ENCODE measurements around the gene CNGB1. TPM values are rescaled to one million over a fixed set of nuclear protein-coding genes. Genes with fewer than 3 reads are reported as not detected.

The CNGB1 gene
- total and polyA plus RNA-seq, 4 donors = not detected

GRCh38 chr16:57892041-57892440 lies 78.9 kb downstream of the CNGB1 start:
- H3K9me3 ChIP-seq (ENCODE audit: control insufficient read depth, low read length) = no peaks in the 10 kb centered on the region
- H3K4me1 ChIP-seq (ENCODE audit: control insufficient read depth in 1 of 2, insufficient read depth in 2 of 2, low read length in 2 of 2) = no peaks in the 10 kb centered on the region
- ATAC-seq (ENCODE audit: low FRiP score) (no peak), DNase-seq (no peak)
- no peak overlapping the region for H3K4me3 ChIP-seq (ENCODE audit: low read length in 2 of 2)
- no peak overlapping the region for H3K27ac ChIP-seq (ENCODE audit: low read depth in 1 of 2, low read length in 2 of 2)
- no peaks in the 10 kb centered on the region for H3K36me3 ChIP-seq (ENCODE audit: control insufficient read depth in 1 of 2, insufficient read depth in 2 of 2, low read length in 1 of 2)
- intact Hi-C loops (cut with DNase I) = no loop called here
- WGBS, 2 donors = 55 to 56% methylated on average over 8 of the region's 8 CpGs
- no peaks in the 10 kb centered on the region for H3K27me3 ChIP-seq (ENCODE audit: control insufficient read depth in 1 of 2, insufficient read depth in 2 of 2, low read length in 1 of 2)

- H3K27me3 ChIP-seq (ENCODE audit: control insufficient read depth in 1 of 2, insufficient read depth in 2 of 2, low read length in 1 of 2) = no peaks in the 10 kb centered on the region
- H3K4me1 ChIP-seq (ENCODE audit: control insufficient read depth in 1 of 2, insufficient read depth in 2 of 2, low read length in 2 of 2) = no peaks in the 10 kb centered on the region
- no peaks in the 10 kb centered on the region for H3K9me3 ChIP-seq (ENCODE audit: control insufficient read depth, low read length)
- H3K36me3 ChIP-seq (ENCODE audit: control insufficient read depth in 1 of 2, insufficient read depth in 2 of 2, low read length in 1 of 2) = no peaks in the 10 kb centered on the region
- intact Hi-C loops (cut with DNase I) = no loop called here
- no peak overlapping the region for H3K4me3 ChIP-seq (ENCODE audit: low read length in 2 of 2)
- DNase-seq = no peak
- peak; percentile 51 for ATAC-seq (ENCODE audit: low FRiP score)
- H3K27ac ChIP-seq (ENCODE audit: low read depth in 1 of 2, low read length in 2 of 2) = no peak overlapping the region
- 75 to 80% methylated on average over 3 of the region's 3 CpGs for WGBS, 2 donors
Observed at GRCh38 chr16:57890752-57891111, 80.2 kb downstream of the CNGB1 start.

- DNase-seq (no peak), ATAC-seq (ENCODE audit: low FRiP score) (peak; percentile 85)
Observed at GRCh38 chr16:57889960-57890751, 80.8 kb downstream of the CNGB1 start.

GRCh38 chr16:57889522-57889921 lies 81.4 kb downstream of the CNGB1 start:
- intact Hi-C loops (cut with DNase I) = no loop called here
- Histone ChIP-seq H3K27me3 (ENCODE audit: control insufficient read depth in 1 of 2, insufficient read depth in 2 of 2, low read length in 1 of 2) (no peaks in the 10 kb centered on the region), H3K9me3 (ENCODE audit: control insufficient read depth, low read length) (no peaks in the 10 kb centered on the region), H3K36me3 (ENCODE audit: control insufficient read depth in 1 of 2, insufficient read depth in 2 of 2, low read length in 1 of 2) (no peaks in the 10 kb centered on the region), H3K4me1 (ENCODE audit: control insufficient read depth in 1 of 2, insufficient read depth in 2 of 2, low read length in 2 of 2) (no peaks in the 10 kb centered on the region), H3K4me3 (ENCODE audit: low read length in 2 of 2) (no peak overlapping the region), H3K27ac (ENCODE audit: low read depth in 1 of 2, low read length in 2 of 2) (no peak overlapping the region)
- no peak for ATAC-seq (ENCODE audit: low FRiP score)
- DNase-seq = no peak
- WGBS, 2 donors = 89 to 91% methylated on average over 4 of the region's 4 CpGs

More at GRCh38 chr16:57889960-57890751, 80.8 kb downstream of the CNGB1 start:
- H3K4me3 ChIP-seq (ENCODE audit: low read length in 2 of 2) = no peak overlapping the region
- no peaks in the 10 kb centered on the region for H3K9me3 ChIP-seq (ENCODE audit: control insufficient read depth, low read length)
- H3K27me3 ChIP-seq (ENCODE audit: control insufficient read depth in 1 of 2, insufficient read depth in 2 of 2, low read length in 1 of 2) = no peaks in the 10 kb centered on the region
- no peaks in the 10 kb centered on the region for H3K36me3 ChIP-seq (ENCODE audit: control insufficient read depth in 1 of 2, insufficient read depth in 2 of 2, low read length in 1 of 2)
- WGBS, 2 donors = 56 to 59% methylated on average over 9 of the region's 9 CpGs
- no peak overlapping the region for H3K27ac ChIP-seq (ENCODE audit: low read depth in 1 of 2, low read length in 2 of 2)
- intact Hi-C loops (cut with DNase I) = no loop called here
- no peaks in the 10 kb centered on the region for H3K4me1 ChIP-seq (ENCODE audit: control insufficient read depth in 1 of 2, insufficient read depth in 2 of 2, low read length in 2 of 2)

GRCh38 chr16:57889111-57889510 lies 81.8 kb downstream of the CNGB1 start:
- intact Hi-C loops (cut with DNase I) = no loop called here
- H3K27me3 ChIP-seq (ENCODE audit: control insufficient read depth in 1 of 2, insufficient read depth in 2 of 2, low read length in 1 of 2) = no peaks in the 10 kb centered on the region
- no peak for ATAC-seq (ENCODE audit: low FRiP score)
- WGBS, 2 donors = 87 to 91% methylated on average over 4 of the region's 4 CpGs
- no peaks in the 10 kb centered on the region for H3K9me3 ChIP-seq (ENCODE audit: control insufficient read depth, low read length)
- no peaks in the 10 kb centered on the region for H3K36me3 ChIP-seq (ENCODE audit: control insufficient read depth in 1 of 2, insufficient read depth in 2 of 2, low read length in 1 of 2)
- H3K4me3 ChIP-seq (ENCODE audit: low read length in 2 of 2) = no peak overlapping the region
- no peak overlapping the region for H3K27ac ChIP-seq (ENCODE audit: low read depth in 1 of 2, low read length in 2 of 2)
- H3K4me1 ChIP-seq (ENCODE audit: control insufficient read depth in 1 of 2, insufficient read depth in 2 of 2, low read length in 2 of 2) = no peaks in the 10 kb centered on the region
- DNase-seq = no peak

- Histone ChIP-seq H3K27me3 (ENCODE audit: control insufficient read depth in 1 of 2, insufficient read depth in 2 of 2, low read length in 1 of 2) (no peaks in the 10 kb centered on the region), H3K9me3 (ENCODE audit: control insufficient read depth, low read length) (no peaks in the 10 kb centered on the region), H3K4me1 (ENCODE audit: control insufficient read depth in 1 of 2, insufficient read depth in 2 of 2, low read length in 2 of 2) (no peaks in the 10 kb centered on the region), H3K4me3 (ENCODE audit: low read length in 2 of 2) (no peak overlapping the region), H3K36me3 (ENCODE audit: control insufficient read depth in 1 of 2, insufficient read depth in 2 of 2, low read length in 1 of 2) (no peaks in the 10 kb centered on the region), H3K27ac (ENCODE audit: low read depth in 1 of 2, low read length in 2 of 2) (no peak overlapping the region)
- 74 to 80% methylated on average over 5 of the region's 5 CpGs for WGBS, 2 donors
- ATAC-seq (ENCODE audit: low FRiP score) = no peak
- DNase-seq = no peak
- intact Hi-C loops (cut with DNase I) = no loop called here
Observed at GRCh38 chr16:57888128-57888527, 82.8 kb downstream of the CNGB1 start.

GRCh38 chr16:57887711-57888110 lies 83.2 kb downstream of the CNGB1 start:
- Histone ChIP-seq H3K4me1 (ENCODE audit: control insufficient read depth in 1 of 2, insufficient read depth in 2 of 2, low read length in 2 of 2) (no peaks in the 10 kb centered on the region), H3K36me3 (ENCODE audit: control insufficient read depth in 1 of 2, insufficient read depth in 2 of 2, low read length in 1 of 2) (no peaks in the 10 kb centered on the region), H3K9me3 (ENCODE audit: control insufficient read depth, low read length) (no peaks in the 10 kb centered on the region), H3K27ac (ENCODE audit: low read depth in 1 of 2, low read length in 2 of 2) (no peak overlapping the region), H3K27me3 (ENCODE audit: control insufficient read depth in 1 of 2, insufficient read depth in 2 of 2, low read length in 1 of 2) (peaks cover 0 to 2% of the 10 kb centered on the region in 2 donors), H3K4me3 (ENCODE audit: low read length in 2 of 2) (no peak overlapping the region)
- DNase-seq (no peak), ATAC-seq (ENCODE audit: low FRiP score) (no peak)
- intact Hi-C loops (cut with DNase I) = no loop called here
- WGBS, 2 donors = 92 to 94% methylated on average over 14 of the region's 14 CpGs

- peaks cover 0 to 2% of the 10 kb centered on the region in 2 donors for H3K27me3 ChIP-seq (ENCODE audit: control insufficient read depth in 1 of 2, insufficient read depth in 2 of 2, low read length in 1 of 2)
- no peak overlapping the region for H3K27ac ChIP-seq (ENCODE audit: low read depth in 1 of 2, low read length in 2 of 2)
- H3K9me3 ChIP-seq (ENCODE audit: control insufficient read depth, low read length) = no peaks in the 10 kb centered on the region
- intact Hi-C loops (cut with DNase I) = no loop called here
- 54 to 58% methylated on average over 1 of the region's 1 CpG for WGBS, 2 donors
- no peaks in the 10 kb centered on the region for H3K36me3 ChIP-seq (ENCODE audit: control insufficient read depth in 1 of 2, insufficient read depth in 2 of 2, low read length in 1 of 2)
- ATAC-seq (ENCODE audit: low FRiP score) (no peak), DNase-seq (no peak)
- no peaks in the 10 kb centered on the region for H3K4me1 ChIP-seq (ENCODE audit: control insufficient read depth in 1 of 2, insufficient read depth in 2 of 2, low read length in 2 of 2)
- H3K4me3 ChIP-seq (ENCODE audit: low read length in 2 of 2) = no peak overlapping the region
Observed at GRCh38 chr16:57886427-57886826, 84.5 kb downstream of the CNGB1 start.

GRCh38 chr16:57884655-57885133 lies 86.2 kb downstream of the CNGB1 start:
- H3K4me3 ChIP-seq (ENCODE audit: low read length in 2 of 2) = no peak overlapping the region
- H3K4me1 ChIP-seq (ENCODE audit: control insufficient read depth in 1 of 2, insufficient read depth in 2 of 2, low read length in 2 of 2) = no peaks in the 10 kb centered on the region
- H3K36me3 ChIP-seq (ENCODE audit: control insufficient read depth in 1 of 2, insufficient read depth in 2 of 2, low read length in 1 of 2) = no peaks in the 10 kb centered on the region
- WGBS, 2 donors = 48 to 57% methylated on average over 7 of the region's 7 CpGs
- intact Hi-C loops (cut with DNase I) = no loop called here
- peaks cover 0 to 2% of the 10 kb centered on the region in 2 donors for H3K27me3 ChIP-seq (ENCODE audit: control insufficient read depth in 1 of 2, insufficient read depth in 2 of 2, low read length in 1 of 2)
- no peaks in the 10 kb centered on the region for H3K9me3 ChIP-seq (ENCODE audit: control insufficient read depth, low read length)
- DNase-seq (no peak), ATAC-seq (ENCODE audit: low FRiP score) (no peak)
- no peak overlapping the region for H3K27ac ChIP-seq (ENCODE audit: low read depth in 1 of 2, low read length in 2 of 2)

Measured in aorta (tissue), 5 donors.